ENCODE data around the gene DOCK6. TPM values are rescaled to one million over a fixed set of nuclear protein-coding genes. Genes with fewer than 3 reads are reported as not detected.
A peak's percentile ranks its signal among the peaks of the same experiment; 100 is the strongest.

The DOCK6 gene
- total and polyA plus RNA-seq, 2 of the 13 experiments (the other 11 are each of a cell fraction or from before 2014, with no cell fraction given), result 5.4 to 38.1 TPM

DNA sequence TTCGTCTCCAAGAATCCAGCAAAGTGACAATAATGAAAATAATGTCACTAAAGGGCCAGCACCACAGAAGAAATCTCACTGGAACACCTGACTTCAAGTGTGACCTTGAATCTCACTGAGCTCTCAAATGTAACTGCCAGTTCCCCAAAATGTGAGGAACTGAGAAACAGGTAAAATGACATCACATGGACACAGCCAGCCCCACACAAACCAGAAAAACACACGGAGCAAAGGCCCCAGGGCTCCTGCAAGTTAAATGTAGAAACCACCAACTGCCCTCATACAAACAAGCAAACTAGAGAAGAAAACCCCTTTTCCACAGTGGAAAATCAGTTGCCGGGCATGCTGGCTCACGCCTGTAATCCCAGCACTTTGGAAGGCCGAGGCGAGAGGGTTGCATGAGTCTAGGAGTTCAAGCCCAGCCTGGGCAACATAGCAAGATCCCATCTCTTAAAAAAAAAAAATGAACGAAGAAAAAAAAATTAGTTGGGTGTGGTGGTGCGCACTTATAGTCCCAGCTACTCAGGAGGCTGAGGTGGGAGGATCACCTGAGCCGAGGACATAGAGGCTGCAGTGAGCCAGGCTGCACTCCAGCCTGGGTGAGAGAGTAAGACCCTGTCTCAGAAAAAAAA lies 56.3 kb downstream of the DOCK6 start:
- DNase-seq (ENCODE audit: low spot score) (no peak), FAIRE-seq (no peak), ATAC-seq (no peak)
- no TSS peak for BruUV-seq (replicated peaks)
- H3K4me1 ChIP-seq (ENCODE audit: insufficient read depth, low read length), result no peaks in the 10 kb centered on the region
- H3K9me3 ChIP-seq (ENCODE audit: low read length), result no peaks in the 10 kb centered on the region
- intact Hi-C loops (cut with micrococcal nuclease; ENCODE audit: unreplicated experiment) (no loop called here), in situ Hi-C loops (cut with HindIII; ENCODE audit: extremely low pct_ligation_motif_present, low pct_unique_long_range_greater_than_20kb) (no loop called here)
- H4K20me1 ChIP-seq (ENCODE audit: insufficient read depth, low read length), result no peaks in the 10 kb centered on the region; the same call in 1 of the 2 replicates
- CTCF ChIA-PET (ENCODE audit: low intra/inter-chr PET ratio, low total read pairs), result no interaction called here
- H3K4me3 ChIP-seq (replicated peaks in 1 of 3; ENCODE audit: insufficient read depth in 1 of 3, low read depth in 2 of 3, low read length in 3 of 3), result no peak overlapping the region
- no peaks in the 10 kb centered on the region for H3K27me3 ChIP-seq (ENCODE audit: control insufficient read depth in 1 of 2, insufficient read depth in 2 of 2, low read length in 2 of 2)
- POLR2A ChIA-PET, result no interaction called here
- H3K79me2 ChIP-seq (ENCODE audit: insufficient read depth, low read length), result no peaks in the 10 kb centered on the region
- TF ChIP-seq ZNF121 (CRISPR knock-in tag; IDR thresholded peaks at IDR 0.05), result peak; percentile 67; the same call in 1 of the 2 replicates
- TF ChIP-seq MTA3 (CRISPR knock-in tag; IDR thresholded peaks at IDR 0.05), result no peak
- 92% methylated on average over 9 of the region's 9 CpGs for WGBS (ENCODE audit: low lambda C conversion rate)
- no peak overlapping the region for H3K4me2 ChIP-seq (ENCODE audit: low read depth, low read length)
- H2AFZ ChIP-seq (ENCODE audit: low read length), result no peak overlapping the region
- H3K27ac ChIP-seq (ENCODE audit: extremely low read length, insufficient read depth, low read length), result no peak overlapping the region
- no peak overlapping the region for H3K9ac ChIP-seq (ENCODE audit: insufficient read depth, low read depth, low read length)
- peaks cover 3 to 15% of the 10 kb centered on the region in 2 experiments; a peak in 4 of 5 replicates for H3K36me3 ChIP-seq (replicated peaks in 1 of 2; ENCODE audit: control insufficient read depth in 1 of 2, insufficient read depth in 2 of 2, low read length in 2 of 2)

DNA sequence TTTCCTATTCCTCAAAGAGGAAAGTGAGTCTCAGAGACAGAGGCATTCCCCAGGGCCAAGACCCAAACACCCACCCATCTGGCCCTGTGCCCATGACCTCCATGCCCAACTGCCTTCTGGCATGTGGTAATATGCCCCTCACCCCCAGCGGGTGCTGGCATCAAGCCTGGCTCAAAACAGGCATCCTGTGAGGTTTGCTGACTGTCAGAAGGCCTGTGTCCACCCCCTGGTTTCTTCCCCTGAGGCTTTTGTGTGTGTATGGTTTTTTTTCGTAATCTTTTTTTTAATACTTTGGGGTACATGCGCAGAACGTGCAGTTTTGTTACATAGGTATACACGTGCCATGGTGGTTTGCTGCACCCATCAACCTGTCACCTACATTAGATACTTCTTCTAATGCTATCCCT lies 57.4 kb downstream of the DOCK6 start:
- no peaks in the 10 kb centered on the region for H3K4me1 ChIP-seq (ENCODE audit: insufficient read depth, low read length)
- POLR2A ChIA-PET, result no interaction called here
- H3K27me3 ChIP-seq (ENCODE audit: control insufficient read depth in 1 of 2, insufficient read depth in 2 of 2, low read length in 2 of 2), result no peaks in the 10 kb centered on the region
- H3K27ac ChIP-seq (ENCODE audit: extremely low read length, insufficient read depth, low read length), result no peak overlapping the region
- peaks cover 3 to 8% of the 10 kb centered on the region in 2 experiments; a peak in 3 of 5 replicates for H3K36me3 ChIP-seq (replicated peaks in 1 of 2; ENCODE audit: control insufficient read depth in 1 of 2, insufficient read depth in 2 of 2, low read length in 2 of 2)
- H2AFZ ChIP-seq (ENCODE audit: low read length), result no peak overlapping the region
- no peak overlapping the region for H3K9ac ChIP-seq (ENCODE audit: insufficient read depth, low read depth, low read length)
- intact Hi-C loops (cut with micrococcal nuclease; ENCODE audit: unreplicated experiment) (loop anchor here (1.0 kb wide), 1 partner anchor 67 kb away; no protein-coding TSS in a partner anchor), in situ Hi-C loops (cut with HindIII; ENCODE audit: extremely low pct_ligation_motif_present, low pct_unique_long_range_greater_than_20kb) (loop anchor here (5.0 kb wide), 1 partner anchor 68 kb away; no protein-coding TSS in a partner anchor)
- WGBS (ENCODE audit: low lambda C conversion rate), result 93% methylated on average over 5 of the region's 5 CpGs
- H3K4me3 ChIP-seq (replicated peaks in 1 of 3; ENCODE audit: insufficient read depth in 1 of 3, low read depth in 2 of 3, low read length in 3 of 3), result no peak overlapping the region
- no peaks in the 10 kb centered on the region for H3K79me2 ChIP-seq (ENCODE audit: insufficient read depth, low read length)
- DNase-seq (ENCODE audit: low spot score) (no peak), FAIRE-seq (no peak), ATAC-seq (no peak)
- CTCF ChIA-PET (ENCODE audit: low intra/inter-chr PET ratio, low total read pairs), result interaction anchor here (1.2 to 3.5 kb wide), 2 partner anchors 66 to 79 kb away, joined by 4 to 53 read pairs; no protein-coding TSS in a partner anchor
- H3K9me3 ChIP-seq (ENCODE audit: low read length), result no peaks in the 10 kb centered on the region
- no peak for TF ChIP-seq XRCC5 (optimal IDR thresholded peaks at IDR 0.05; ENCODE audit: low read length)
- no peak for TF ChIP-seq ZNF225 (CRISPR knock-in tag; IDR thresholded peaks at IDR 0.05)
- TF ChIP-seq CHD4 (IDR thresholded peaks at IDR 0.05; ENCODE audit: borderline replicate concordance, low read length), result no peak
- no peak for TF ChIP-seq ZKSCAN8 (CRISPR knock-in tag; IDR thresholded peaks at IDR 0.05; ENCODE audit: borderline replicate concordance)
- no peak for TF ChIP-seq EP300 (IDR thresholded peaks at IDR 0.05; ENCODE audit: low read depth in 2 of 2, low read length in 2 of 2)
- no peak for TF ChIP-seq EP300 (CRISPR knock-in tag; IDR thresholded peaks at IDR 0.05; ENCODE audit: borderline replicate concordance)
- TF ChIP-seq, protein P1, sequence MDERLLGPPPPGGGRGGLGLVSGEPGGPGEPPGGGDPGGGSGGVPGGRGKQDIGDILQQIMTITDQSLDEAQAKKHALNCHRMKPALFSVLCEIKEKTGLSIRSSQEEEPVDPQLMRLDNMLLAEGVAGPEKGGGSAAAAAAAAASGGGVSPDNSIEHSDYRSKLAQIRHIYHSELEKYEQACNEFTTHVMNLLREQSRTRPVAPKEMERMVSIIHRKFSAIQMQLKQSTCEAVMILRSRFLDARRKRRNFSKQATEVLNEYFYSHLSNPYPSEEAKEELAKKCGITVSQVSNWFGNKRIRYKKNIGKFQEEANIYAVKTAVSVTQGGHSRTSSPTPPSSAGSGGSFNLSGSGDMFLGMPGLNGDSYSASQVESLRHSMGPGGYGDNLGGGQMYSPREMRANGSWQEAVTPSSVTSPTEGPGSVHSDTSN (CRISPR knock-in tag; IDR thresholded peaks at IDR 0.05), result no peak
- TF ChIP-seq KDM4B (CRISPR knock-in tag; IDR thresholded peaks at IDR 0.05), result no peak
- TF ChIP-seq, protein P2, sequence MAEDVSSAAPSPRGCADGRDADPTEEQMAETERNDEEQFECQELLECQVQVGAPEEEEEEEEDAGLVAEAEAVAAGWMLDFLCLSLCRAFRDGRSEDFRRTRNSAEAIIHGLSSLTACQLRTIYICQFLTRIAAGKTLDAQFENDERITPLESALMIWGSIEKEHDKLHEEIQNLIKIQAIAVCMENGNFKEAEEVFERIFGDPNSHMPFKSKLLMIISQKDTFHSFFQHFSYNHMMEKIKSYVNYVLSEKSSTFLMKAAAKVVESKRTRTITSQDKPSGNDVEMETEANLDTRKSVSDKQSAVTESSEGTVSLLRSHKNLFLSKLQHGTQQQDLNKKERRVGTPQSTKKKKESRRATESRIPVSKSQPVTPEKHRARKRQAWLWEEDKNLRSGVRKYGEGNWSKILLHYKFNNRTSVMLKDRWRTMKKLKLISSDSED (CRISPR knock-in tag; IDR thresholded peaks at IDR 0.05), result no peak
- no peak for TF ChIP-seq ZBTB8A (CRISPR knock-in tag; IDR thresholded peaks at IDR 0.05; ENCODE audit: borderline replicate concordance, low read depth)
- TF ChIP-seq, protein P3, sequence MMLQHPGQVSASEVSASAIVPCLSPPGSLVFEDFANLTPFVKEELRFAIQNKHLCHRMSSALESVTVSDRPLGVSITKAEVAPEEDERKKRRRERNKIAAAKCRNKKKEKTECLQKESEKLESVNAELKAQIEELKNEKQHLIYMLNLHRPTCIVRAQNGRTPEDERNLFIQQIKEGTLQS (CRISPR knock-in tag; IDR thresholded peaks at IDR 0.05), result no peak
- no peak for TF ChIP-seq ZNF136 (CRISPR knock-in tag; IDR thresholded peaks at IDR 0.05; ENCODE audit: low read depth)
- no TSS peak for BruUV-seq (replicated peaks)
- no peaks in the 10 kb centered on the region for H4K20me1 ChIP-seq (ENCODE audit: insufficient read depth, low read length)
- H3K4me2 ChIP-seq (ENCODE audit: low read depth, low read length), result no peak overlapping the region

Data from HepG2 (cell line).